Inflammatory macrophage treated with lipopolysaccharide for 4 hours (primary cell): ENCODE results near the gene CETP.

Experiments
- DNase-seq: peaks from one replicate; pipeline ENCODE4 v3.0.0-alpha.2; 2020

Gene CETP

GRCh38 chr16:57025941-57026777 is 64.4 kb downstream of the CETP start:
- DNase-seq = no peak

GRCh38 chr16:57026778-57027062 is 65.0 kb downstream of the CETP start:
- DNase-seq = no peak

GRCh38 chr16:57027067-57027466 is 65.3 kb downstream of the CETP start:
- no peak for DNase-seq

- no peak for DNase-seq
Observed at GRCh38 chr16:57028086-57028485, 66.3 kb downstream of the CETP start.

GRCh38 chr16:57029161-57030160 is 67.7 kb downstream of the CETP start:
- no peak for DNase-seq

GRCh38 chr16:57030346-57030902 is 68.7 kb downstream of the CETP start:
- DNase-seq = no peak

GRCh38 chr16:57031156-57031555 is 69.4 kb downstream of the CETP start:
- DNase-seq = no peak

- DNase-seq = no peak
Observed at GRCh38 chr16:57032346-57032745, 70.6 kb downstream of the CETP start.

GRCh38 chr16:57032931-57033330 is 71.2 kb downstream of the CETP start:
- DNase-seq = no peak
